Measurements from ENCODE around the gene HMGB3. TPM values are rescaled to one million over a fixed set of nuclear protein-coding genes. Genes with fewer than 3 reads are reported as not detected.
"Not testable (repeated sequence)": the region's sequence is repeated elsewhere in the genome, so short reads cannot be mapped to it uniquely, and the experiment has no call there.

HMGB3 gene
- 14.8 TPM for total RNA-seq

GRCh38 chrX:150982788-150983520 is at the start of gene HMGB3:
Gene HMGB3 (plus strand): TSS chrX:150983335. CDS start chrX:150985600, 2,265 bp downstream.
- peak; percentile 83 for DNase-seq (ENCODE audit: low spot score)

DNA sequence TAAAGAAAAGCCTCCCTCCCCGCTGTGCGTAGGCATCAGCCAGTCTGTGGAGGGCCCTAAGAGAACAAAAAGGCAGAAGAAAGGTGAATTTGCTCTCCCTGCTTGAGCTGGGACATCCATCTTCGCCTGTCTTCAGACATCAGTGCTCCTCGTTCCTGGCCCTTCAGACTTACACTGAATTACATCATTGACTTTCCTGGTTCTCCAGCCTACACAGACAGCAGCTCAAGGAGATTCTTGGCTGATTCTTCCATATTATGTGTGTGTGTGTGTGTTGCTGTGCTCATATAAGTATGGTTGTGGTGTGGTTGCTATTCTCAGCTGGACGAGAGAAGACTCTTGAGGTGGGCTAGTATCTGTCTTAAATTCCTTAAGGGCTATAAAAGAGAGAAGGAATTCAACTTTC is 49.2 kb upstream of the HMGB3 start:
- DNase-seq (ENCODE audit: low spot score): no peak

DNA sequence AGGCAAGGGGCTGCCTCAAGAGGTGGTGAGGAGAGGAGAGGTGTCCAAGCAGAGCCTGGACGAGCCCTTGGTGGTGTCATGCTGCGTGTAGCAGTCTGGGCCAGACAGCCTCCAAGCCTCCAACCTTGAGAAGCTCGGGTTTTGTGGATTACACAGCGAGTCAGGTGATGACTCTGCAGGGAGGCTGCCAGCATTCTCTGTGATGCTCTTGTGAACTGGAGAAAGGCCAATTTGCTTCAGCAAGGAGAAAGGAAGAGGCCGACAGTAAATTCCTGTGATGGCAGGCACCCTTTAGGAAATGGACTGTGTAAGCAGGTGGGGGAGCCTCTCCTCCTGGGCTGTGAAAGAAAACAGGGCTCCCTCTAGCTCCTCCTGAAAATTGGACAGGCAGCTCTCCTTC is 48.7 kb upstream of the HMGB3 start:
- no peak for DNase-seq (ENCODE audit: low spot score)

- no peak for DNase-seq (ENCODE audit: low spot score)
Measured at GRCh38 chrX:150935467-150935866, 47.7 kb upstream of the HMGB3 start.

DNA sequence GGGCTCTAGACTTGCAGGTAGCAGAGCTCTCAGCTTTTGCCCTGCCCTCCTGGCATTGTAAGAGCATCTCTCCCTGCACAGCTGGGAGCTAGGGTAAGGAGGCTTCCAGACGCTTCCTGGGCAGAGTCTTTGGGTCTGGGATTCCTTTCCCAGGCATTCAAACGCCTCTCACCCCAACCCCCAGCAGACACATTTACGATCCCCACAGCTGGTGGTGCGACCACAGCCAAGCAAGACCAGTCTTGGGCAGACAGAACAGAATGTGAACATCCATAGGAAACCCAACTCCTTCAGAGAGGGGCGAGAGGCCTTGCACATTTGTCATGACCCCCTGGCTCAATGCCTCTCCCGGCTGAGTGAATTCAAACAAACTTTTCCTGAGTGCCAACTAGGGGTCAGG is 46.6 kb upstream of the HMGB3 start:
- no peak for DNase-seq (ENCODE audit: low spot score)

DNA sequence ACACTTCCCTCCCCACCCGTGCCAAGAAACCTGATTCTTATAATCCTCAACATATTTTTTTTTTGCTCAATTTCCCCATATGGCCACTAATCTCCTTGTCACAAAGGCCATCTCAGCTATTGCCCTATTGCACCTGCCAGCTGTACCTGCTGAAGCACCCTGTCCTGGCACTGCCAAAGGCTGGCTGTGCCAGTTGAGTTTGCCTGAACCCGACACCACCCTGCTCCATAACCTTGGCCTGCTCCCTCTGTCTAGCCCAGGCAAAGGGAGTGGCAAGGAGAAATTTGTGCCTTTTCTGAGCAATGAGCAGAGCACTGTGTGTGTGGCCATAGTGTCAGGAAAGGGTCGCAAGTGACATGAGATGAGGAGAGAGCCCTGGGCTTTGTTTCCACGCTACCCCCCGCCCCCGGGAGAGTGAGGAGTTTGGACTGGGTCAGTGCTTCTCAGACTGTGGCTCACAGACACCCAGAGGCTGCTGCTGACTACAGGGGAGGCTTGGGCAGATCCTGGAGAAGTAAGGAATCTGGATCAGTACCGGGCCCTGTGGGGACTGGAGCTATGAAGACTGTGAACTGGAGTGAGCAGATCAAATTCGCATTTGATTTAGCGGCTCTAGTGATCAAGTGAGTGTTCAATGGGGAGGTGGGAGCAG is 42.2 kb upstream of the HMGB3 start:
- DNase-seq (ENCODE audit: low spot score): no peak

GRCh38 chrX:150941580-150941979 is 41.6 kb upstream of the HMGB3 start:
- no peak for DNase-seq (ENCODE audit: low spot score)

DNA sequence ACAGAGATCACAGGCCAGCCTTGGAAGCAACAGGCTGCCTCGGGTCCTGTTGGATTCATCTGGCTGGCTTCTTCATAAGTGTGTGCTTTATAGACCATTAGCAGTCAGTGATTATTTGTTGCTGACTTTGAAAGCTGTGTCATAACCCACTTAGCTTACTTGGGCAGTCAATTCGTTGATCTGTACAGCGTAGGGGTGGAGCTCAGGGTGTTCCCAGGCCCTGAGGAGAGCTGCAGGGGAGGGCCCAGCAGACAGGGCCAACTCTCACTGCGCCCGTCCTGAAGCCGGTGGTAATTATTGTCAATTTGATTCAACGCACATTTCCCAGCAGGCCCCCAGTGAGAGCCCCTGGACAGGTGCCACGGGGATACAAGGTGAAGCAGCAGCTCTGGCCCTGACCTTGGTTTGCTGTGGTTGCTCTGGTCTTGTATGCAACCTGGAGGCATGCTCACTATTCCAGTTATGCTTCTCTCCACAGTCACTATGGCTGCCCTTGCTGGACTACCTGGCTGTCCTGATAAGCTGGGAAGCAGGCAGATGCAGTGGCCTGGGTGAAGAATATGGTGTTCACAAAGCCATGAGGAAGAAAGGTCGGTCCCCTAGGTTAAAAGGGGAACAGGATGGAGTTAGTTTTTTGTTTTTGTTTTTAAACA is 40.1 kb upstream of the HMGB3 start:
- DNase-seq (ENCODE audit: low spot score): no peak

DNA sequence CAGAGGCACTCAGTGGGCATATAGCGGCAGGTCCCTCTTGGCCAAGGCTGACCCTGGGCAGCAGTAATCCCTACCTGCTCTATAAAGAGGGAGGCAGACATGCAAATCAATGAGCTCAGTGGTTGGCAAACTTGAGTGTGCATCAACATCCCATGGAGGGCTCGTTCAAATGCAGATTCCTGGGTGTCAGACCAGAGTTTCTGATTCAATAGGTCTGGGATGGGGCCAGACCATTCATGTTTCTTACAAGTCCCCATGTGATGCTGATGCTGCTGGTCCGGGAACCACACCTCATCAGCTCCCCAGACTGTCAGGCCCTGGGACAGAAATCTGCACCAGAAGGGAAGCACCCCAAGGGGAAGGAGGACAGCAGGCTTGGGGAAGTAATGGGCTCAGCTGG is 38.9 kb upstream of the HMGB3 start:
- no peak for DNase-seq (ENCODE audit: low spot score)

- no peak for DNase-seq (ENCODE audit: low spot score)
Measured at GRCh38 chrX:150954951-150955350, 28.2 kb upstream of the HMGB3 start.

DNA sequence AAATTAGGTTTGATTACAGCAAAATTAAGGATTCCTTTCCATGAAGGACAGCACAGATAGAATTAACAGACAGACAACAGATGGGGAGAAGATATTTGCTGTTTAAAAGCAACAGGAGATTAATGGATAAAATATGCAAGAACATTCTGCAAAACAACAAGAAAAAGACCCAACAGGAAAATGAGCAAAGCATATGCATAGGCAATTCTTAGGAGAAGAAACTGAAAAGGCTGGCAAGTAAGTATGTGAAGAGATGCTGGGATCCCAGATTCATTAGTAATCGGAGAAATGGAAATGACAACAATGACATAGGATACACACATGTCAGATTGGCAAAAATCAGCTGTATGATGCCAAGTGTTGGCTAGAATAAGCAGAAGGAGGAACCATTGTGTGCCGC is 27.5 kb upstream of the HMGB3 start:
- no peak for DNase-seq (ENCODE audit: low spot score)

GRCh38 chrX:150958177-150958576 is 25.0 kb upstream of the HMGB3 start:
- DNase-seq (ENCODE audit: low spot score): no peak

DNA sequence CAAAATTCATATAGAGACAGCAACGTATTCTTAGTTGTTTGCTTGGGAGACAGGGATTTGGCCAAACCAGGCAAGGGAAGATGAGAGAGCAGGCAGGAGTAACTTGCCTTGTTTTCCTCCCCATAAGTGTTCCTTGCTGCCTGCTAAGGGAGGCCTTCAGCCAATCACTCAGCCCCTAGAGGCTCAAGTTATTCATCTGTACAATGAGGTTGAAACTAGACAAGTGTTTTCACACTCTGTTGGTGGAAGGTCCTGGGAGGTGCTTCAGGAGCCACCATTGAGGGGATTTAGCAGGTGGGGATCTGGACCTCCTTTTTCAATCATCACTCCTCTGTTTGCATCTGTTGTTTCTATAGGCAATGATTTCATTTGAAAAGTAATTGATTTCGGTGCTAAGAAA is 23.6 kb upstream of the HMGB3 start:
- DNase-seq (ENCODE audit: low spot score): no peak

GRCh38 chrX:150961631-150962030 is 21.5 kb upstream of the HMGB3 start:
- no peak for DNase-seq (ENCODE audit: low spot score)

DNA sequence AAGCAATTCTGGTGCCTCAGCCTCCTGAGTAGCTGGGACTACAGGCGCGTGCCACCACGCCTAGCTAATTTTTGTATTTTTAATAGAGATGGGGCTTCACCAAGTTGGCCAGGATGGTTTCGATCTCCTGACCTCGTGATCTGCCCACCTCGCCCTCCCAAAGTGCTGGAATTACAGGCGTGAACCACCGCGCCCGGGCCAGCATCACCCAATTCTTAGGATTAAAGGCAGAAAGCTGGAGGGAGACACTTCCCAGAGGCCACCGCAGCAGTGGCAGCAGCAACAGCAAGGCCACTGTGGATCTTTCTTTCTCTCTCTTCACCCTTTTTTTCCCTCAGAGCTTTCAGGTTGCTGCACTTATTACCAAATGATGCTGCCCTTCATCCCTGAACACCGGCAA is 18.7 kb upstream of the HMGB3 start:
- not testable (repeated sequence) for DNase-seq (ENCODE audit: low spot score)

- DNase-seq (ENCODE audit: low spot score): no peak
Measured at GRCh38 chrX:150966235-150966634, 16.9 kb upstream of the HMGB3 start.

- DNase-seq (ENCODE audit: low spot score): no peak
Measured at GRCh38 chrX:150966742-150967141, 16.4 kb upstream of the HMGB3 start.

DNA sequence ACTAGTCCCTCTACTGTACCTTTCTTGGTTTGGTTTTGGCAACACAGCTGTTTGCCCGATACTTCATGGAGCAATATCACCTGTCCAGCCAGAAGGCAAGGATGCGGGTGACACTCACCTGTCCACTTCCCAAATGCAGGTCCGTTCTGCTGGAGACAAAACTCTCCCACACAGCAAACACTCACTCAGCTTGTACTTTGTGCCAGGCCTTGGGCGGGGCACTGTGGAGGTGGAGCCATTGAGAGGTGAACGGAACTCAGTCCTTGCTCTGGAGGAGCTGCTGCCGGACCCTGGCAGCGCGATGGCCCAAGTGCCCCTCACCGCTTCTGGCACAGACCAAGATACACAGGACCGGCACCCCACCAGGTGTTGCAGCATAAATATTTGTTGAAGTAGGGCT is 15.3 kb upstream of the HMGB3 start:
- no peak for DNase-seq (ENCODE audit: low spot score)

DNA sequence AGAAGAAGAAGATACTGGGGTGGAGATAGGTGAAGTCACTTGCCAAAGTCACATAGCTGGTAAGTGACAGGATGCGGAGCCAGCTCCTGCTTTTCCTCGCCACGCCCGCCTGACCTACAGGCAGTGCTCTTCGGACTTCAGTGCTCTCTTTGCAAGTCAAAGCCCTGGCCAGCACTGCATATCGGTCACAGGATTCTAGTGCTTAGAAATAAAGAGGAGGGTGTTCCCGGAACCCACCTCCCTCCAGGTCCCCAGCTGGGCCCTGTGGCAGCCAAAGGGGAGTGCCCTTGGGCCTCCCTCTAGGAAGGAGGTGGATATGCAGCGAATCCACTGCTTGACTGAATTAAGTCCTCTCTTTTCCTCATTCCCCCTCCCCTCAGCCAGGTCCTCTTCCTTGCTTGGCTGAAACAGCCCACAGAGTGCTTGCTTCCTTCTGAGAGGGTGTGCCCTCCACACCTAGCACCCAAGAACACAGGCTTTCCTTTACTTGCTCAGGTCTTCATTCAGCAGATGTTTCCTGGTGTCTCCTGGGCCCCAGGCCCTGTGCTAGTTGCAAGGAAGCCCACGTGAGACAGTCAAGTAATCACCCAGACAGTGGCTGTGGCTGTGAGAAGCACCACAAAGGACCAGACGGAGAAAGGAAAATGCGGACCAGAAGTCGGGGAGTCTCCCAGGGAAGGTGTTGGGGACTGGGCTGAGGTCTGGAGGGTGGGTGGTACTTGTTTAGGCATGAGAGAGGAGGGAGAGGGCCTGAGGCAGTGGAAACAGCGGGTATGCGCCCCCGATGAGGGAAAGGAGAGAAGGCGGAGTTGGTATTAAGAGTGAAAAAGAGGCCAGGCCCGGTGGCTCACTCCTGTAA is 14.0 kb upstream of the HMGB3 start:
- no peak for DNase-seq (ENCODE audit: low spot score)

- DNase-seq (ENCODE audit: low spot score): no peak
Measured at GRCh38 chrX:150972450-150972849, 10.7 kb upstream of the HMGB3 start.

- no peak for DNase-seq (ENCODE audit: low spot score)
Measured at GRCh38 chrX:150975655-150976390, 7.3 kb upstream of the HMGB3 start.

All from mucosa of gallbladder (tissue), 1 donor.